ENCODE data around the gene GADL1.

Gene GADL1

DNA sequence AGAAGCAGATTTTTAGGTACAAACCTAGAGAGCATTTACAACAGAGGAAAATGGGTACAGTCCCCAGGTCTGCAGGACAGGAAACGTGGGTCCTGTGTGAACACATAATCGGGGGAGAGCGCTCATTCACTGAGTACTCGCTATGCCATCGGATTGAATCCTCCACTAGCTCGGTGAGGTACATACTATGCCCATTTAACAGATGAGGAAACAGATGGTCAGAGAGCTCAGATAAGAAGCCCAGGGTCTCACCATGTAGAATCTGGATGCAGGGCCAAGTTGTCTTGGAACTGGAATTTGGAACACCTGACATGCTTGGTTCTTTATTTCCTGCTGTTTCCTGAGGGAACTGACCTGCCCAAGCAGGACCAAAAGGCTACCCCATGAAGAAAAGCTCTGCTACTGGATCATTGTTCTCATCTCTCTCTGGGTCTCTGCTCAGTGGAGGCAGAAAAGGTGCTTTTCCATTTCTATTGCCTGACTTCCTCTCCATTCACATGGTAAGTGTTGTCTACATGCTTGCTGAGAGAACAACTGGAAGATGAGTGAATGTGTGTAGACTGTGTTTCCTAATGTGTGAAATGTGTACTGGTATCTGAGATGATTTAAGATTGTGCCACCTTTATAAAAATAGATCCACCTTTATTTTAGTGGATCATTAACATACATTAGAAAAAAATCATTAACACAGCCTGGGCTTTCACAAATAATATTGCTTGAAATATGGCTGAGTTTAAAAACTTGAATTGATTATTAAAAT lies 199.0 kb downstream of the GADL1 start:
- DNase-seq (ENCODE audit: low read depth, low spot score), result no peak

DNA sequence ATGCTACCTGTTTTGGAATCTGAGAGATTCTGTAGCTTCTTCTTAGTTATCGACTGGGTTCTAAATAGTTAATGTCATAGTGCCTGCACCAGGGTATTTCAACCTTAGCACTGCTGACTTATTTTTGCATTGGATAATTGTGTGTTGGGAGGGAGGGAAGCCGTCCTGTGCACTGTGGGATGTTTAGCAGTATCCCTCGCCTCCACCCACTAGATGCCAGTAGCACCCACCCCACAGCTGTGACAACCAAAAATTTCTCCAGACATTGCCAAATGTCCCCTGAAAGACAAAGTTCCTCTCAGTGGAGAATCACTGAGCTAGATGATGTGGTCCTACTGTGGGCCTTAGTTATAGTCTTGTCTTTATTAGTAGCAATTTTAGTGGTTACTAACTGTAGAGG lies 199.8 kb downstream of the GADL1 start:
- DNase-seq (ENCODE audit: low read depth, low spot score), result no peak

DNA sequence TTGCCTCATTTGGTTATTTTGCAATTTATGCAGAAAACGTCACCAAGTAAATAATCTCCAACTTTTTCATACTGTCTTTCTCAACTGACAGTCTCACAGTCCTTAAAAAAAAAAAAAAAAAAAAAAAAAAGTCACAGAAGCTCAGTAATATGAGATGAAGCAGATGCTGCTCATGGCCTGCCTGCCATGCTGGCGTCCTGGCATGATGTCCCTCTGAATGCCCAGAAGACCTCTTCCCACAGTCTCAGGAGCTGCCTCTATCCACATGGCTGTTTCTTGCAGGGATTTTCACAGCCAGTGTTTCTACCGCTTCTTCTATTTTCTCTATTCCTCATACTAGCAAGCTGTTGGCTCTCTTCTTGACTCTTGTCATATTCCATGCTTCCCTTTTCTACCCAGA lies 200.3 kb downstream of the GADL1 start:
- no peak for DNase-seq (ENCODE audit: low read depth, low spot score)

DNA sequence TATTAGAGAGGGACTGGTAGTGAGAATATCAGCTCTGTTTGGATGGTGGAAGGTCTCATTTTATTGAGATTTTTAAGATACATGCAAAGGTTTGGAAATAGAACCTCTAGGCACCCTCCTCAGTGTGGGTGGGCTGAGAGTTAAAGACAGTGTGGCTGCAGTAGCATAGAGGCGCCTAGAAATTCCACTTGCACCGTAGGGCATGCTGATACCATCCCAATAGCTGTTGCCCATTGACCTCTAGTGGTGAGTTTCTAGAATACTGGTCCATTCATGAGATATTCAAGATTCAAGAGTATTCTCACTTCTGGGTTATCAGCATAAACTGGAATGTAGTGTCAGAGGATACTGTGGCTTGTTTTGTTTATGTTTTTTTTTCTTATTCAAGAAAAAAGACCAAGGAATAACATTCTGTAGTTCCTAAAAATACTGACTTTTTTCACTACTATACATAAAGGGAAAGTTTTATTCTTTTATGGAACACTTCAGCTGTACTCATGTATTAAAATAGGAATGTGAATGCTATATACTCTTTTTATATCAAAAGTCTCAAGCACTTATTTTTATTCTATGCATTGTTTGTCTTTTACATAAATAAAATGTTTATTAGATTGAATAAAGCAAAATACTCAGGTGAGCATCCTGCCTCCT lies 200.9 kb downstream of the GADL1 start:
- peak; percentile 10 for DNase-seq (ENCODE audit: low read depth, low spot score)

DNA sequence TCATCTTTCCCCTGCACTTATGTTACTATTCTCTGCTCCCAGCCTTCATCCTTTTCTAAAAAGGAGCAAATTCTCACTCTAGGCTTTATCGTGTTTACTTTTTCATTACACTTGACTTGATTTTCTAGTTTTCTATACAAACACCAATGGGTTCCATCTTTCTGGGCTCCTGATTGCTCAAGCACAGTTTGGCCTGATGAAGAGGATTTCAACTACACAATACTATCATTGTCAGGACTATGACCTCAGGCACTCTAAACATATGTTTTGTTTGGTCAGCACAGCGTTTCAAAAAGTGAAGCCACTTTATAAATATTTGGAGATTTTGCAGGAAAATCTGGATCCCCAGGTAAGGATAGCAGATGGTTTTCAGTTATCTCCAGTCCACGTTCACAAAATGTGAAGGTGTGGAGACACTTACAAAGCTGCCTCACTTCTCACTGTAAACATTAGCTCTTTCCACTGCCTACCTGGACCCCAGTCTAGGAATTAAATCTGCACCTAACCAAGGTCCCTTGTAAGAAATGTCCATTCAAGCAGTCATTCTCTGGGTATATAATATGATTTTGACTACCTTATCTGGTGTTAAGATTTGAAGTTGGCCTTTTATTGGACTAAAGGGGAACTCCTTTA lies 201.8 kb downstream of the GADL1 start:
- DNase-seq (ENCODE audit: low read depth, low spot score), result no peak

DNA sequence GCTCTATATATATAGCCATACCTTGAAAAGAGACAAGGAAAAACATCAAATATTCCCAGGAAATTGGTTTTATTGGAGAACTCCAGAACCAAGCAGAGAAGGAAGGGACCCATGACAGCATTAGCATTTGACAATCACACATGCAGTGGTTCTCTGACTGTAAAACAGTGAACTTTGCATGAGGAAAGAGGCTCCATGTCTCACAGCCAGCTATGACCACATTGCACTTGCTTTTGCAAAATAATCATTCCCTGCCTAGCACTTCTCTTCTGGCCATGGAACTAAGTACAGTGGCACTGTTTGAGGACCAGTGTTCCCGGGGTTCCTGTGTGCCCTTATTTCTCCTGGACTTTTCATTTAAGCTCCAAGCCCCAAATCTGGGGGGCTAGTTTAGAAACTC lies 202.5 kb downstream of the GADL1 start:
- DNase-seq (ENCODE audit: low read depth, low spot score), result no peak

DNA sequence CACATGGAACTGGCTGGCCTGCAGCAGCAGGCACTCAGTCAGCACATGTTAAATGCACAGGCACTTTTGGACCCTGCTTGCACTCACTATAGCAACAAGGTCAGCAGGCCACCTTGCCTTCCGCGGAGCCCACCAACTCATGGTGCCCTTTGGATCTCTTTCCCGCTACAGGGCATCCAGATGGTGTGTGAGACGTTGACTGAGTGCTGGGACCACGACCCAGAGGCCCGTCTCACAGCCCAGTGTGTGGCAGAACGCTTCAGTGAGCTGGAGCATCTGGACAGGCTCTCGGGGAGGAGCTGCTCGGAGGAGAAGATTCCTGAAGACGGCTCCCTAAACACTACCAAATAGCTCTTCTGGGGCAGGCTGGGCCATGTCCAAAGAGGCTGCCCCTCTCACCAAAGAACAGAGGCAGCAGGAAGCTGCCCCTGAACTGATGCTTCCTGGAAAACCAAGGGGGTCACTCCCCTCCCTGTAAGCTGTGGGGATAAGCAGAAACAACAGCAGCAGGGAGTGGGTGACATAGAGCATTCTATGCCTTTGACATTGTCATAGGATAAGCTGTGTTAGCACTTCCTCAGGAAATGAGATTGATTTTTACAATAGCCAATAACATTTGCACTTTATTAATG lies 203.1 kb downstream of the GADL1 start:
- DNase-seq (ENCODE audit: low read depth, low spot score), result no peak

DNA sequence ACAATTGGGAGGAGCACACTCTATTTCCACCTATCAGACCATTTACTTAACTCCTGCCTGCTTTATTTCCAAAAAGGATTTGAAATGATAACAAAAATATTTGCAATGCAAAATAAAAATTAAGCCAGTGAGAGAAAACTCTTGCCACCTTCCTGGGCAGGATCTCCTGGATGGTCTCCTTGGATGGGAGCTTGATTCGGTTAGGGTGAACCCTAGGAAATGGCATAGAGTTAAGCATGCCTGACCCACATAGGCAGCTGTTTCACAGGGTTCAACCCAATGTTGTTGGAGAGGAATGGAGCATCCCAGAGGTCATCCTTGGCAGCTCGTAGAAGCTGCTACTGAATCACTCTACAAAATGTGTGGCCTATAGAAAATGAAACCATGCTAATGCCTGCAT lies 204.3 kb downstream of the GADL1 start:
- DNase-seq (ENCODE audit: low read depth, low spot score), result no peak

DNA sequence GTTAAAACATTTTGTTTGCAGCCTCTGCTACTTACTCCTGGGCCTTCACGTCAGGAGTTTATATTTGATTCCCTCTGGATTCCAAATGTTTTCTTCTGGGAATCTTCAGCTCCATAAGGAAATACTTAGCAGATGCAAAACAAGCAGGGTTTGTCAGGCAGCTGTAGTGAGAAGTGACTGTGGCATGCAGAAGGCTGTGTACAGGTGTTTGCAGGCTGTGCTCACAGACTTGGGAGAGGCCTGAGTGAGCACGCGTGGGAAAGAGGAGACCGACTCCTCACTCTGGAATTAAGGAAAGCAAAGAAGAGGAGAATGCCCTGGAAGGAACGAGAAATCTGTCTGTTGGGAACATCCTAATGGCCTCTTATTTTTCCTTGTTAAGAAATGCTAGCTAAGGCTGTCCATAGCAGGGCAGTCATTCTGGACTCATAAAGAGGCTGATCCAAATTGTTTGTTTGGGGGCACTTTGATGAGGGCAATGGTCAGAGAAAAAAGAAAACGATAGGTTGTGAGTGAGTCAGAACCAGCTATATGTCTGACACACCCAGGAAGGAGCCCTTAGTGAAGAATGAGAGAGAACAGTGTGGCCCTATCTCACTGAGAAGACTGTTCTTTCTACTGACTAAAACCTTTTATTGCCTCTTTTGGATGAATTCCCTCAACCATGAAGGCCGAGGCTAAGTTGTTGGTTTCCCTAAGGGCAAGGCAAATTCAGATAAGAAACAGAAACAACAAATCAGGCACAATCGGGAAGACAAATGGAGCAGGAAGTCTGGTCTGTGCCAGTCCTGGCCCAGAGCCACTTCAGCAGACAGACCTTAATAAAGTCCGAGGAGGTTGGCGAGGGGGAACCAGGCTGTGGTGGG lies 205.5 kb downstream of the GADL1 start:
- no peak for DNase-seq (ENCODE audit: low read depth, low spot score)

DNA sequence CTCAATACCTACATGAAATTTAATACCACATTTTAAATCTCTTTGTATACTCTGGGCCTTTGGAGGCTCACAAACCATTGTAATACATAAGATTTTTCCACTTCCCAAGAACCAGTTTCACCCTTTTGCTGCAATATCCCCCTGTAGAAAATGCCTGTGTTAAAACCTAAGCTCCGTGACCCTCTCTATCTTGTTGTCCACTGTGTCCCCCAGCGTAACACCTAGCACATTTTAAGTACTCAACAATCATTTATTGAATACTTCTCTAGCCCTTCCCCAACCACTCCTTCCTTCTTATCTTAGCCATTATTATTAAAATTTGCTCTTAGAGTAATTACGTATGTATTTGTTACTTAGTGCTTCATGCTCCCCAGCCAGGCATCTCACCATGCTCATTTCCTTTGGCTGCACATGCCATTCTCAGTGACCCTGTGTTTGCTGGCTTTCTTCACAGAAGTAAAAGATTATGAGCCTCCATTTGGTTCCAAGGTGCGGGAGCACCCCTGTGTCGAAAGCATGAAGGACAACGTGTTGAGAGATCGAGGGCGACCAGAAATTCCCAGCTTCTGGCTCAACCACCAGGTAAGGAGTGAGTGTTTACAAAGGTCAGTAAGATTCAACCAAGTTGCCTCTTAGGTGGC lies 206.4 kb downstream of the GADL1 start:
- no peak for DNase-seq (ENCODE audit: low read depth, low spot score)

DNA sequence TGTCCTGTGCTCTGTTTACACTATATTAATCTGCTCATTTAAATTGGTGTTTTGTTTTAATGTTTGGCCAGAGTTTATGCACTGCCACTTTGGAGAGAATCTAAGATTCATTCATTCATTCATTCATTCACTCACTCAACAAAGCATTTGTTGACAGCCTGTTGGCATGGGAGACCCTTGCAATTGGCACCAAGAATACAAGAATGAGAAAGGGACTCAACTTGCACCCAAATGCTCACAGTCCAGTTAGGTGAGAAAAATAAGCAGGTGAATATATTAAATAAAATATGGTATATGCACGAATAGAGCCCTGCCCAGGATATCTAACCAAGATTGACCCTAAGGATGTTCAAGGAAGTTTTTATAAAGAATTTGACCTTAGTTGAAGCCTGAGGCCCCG lies 207.7 kb downstream of the GADL1 start:
- no peak for DNase-seq (ENCODE audit: low read depth, low spot score)

DNA sequence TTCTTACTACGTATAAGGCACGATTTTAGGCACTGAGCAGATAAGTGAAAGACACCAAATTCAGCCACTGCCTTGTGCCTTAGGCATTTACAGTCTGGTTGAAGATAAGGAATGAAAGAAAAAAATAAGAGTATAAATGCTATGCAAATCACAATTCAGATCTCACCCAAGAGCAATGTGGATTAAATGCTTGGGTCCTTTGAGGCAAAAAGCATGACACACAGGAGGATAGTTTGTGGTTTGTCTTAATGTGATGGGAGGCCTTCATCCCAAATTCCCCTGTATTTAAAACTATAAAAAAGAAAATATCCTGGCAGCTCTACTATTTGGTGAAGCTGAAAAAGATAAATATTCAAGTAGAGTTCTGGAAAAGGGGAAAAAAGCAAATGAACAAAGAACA lies 208.3 kb downstream of the GADL1 start:
- DNase-seq (ENCODE audit: low read depth, low spot score), result no peak

DNA sequence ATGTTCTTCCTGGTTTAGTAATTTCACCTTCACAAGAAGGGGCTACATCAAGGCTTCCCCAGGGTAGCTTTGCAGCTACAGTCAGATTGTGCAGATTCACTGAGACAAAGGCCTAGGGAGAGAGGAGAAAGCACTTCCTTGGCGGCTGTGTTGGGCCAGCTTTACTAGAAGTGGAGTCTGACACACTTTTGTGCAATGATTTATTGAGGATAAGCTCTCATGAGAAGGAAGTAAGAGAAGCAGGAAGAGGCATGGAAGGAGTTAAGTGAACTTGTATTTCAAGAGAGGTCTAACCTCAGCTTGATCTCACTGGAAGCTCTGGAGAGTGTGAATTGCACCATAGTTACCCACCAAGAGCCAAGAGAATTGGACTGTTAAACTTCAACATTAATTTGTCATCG lies 209.2 kb downstream of the GADL1 start:
- DNase-seq (ENCODE audit: low read depth, low spot score), result no peak

DNA sequence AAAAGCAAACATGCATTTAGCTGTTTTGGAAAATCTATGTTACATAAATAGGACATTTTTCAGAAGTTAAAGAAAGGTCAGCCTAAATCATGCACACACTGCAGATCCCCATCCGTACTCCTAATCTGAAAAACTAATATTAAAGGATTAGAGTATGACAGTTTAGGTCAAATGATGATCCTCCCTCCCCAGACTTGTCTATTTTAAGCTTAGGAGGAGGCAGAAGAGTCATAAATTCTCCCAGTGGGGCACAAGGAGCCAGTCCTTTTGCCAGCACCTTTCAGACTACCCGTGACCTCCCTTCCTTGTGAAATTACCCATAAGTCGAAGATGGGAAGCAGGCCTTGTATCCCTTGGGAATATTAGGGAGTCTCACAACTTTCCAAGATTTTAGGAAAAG lies 210.1 kb downstream of the GADL1 start:
- DNase-seq (ENCODE audit: low read depth, low spot score), result no peak

DNA sequence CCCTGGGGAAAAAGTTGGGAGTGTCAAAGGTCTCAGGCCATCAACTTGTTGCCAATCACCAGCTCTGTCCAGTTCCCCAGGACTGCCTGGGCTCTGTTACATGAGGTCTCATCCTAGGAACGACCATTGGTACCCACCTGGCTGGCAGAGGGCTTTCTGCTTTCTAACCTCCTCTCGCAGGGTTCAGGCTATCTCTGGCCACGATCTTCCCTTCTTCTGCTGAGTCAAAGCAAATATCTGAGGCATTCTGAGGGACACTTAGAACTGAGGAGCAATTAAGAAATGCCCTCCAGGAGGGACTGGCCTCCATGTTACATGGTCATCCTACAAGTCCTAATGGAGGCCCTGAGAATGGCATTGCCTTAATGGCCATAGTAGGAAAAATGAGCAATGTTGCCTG lies 210.7 kb downstream of the GADL1 start:
- no peak for DNase-seq (ENCODE audit: low read depth, low spot score)

DNA sequence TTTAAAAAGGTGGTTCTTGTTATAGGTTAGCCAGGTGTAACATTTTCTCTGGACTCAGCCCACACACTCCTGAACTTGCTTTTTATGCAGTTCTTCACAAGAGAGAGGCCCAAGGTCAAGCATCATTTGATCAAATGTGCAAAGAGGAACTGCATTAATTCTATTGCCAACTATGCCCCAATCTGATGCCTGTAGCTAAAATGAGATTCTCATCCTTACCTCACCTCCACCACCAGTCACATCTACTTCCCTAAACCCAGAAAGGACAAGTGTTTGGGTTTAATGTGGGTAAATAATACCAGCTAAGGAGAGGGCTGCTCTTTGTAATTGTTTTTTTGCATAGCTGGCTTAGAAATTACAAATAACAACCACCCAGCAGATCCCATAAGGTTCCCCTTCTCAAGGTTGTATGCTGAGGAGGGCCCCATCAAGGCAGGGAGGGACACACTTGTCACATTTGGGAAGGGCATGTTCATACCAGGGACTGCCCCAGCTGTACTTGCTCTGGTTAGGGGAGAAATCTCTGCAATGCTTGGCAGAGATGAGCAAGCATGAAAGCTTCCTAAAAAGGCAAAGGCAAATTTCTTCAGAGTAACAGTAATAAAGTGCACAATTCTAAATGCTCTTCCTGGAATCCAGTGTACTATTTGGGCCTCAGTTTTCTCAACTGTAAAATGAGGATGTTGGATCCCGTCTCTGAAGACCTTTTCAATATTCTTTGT lies 211.9 kb downstream of the GADL1 start:
- DNase-seq (ENCODE audit: low read depth, low spot score), result no peak

DNA sequence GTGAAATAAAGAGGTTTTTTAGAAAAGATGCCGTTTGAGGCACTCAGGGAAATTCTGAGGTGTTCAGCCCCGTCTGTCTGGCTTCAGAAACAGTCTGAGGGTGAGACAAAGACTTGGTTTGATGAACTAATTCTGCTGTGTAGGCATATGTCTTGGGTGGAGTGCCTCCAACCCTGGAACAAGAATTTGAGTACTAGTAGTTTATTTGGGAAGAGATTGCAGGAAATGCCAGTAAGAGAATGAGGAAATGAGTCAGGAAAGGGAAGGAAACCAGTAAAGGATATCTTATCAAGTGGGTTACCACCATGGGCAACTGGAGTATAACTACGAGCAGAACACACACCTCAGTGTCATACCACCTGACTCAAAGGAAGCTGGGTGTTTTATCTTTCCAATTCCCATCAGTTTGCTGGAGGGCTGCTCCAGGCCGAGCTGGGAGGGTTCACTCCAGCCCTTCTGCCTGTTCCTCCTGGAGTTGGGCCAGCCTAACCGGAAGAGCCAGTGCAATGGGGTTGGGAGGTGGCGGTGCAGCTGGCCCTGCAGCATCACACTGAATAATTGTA lies 212.7 kb downstream of the GADL1 start:
- no peak for DNase-seq (ENCODE audit: low read depth, low spot score)

DNA sequence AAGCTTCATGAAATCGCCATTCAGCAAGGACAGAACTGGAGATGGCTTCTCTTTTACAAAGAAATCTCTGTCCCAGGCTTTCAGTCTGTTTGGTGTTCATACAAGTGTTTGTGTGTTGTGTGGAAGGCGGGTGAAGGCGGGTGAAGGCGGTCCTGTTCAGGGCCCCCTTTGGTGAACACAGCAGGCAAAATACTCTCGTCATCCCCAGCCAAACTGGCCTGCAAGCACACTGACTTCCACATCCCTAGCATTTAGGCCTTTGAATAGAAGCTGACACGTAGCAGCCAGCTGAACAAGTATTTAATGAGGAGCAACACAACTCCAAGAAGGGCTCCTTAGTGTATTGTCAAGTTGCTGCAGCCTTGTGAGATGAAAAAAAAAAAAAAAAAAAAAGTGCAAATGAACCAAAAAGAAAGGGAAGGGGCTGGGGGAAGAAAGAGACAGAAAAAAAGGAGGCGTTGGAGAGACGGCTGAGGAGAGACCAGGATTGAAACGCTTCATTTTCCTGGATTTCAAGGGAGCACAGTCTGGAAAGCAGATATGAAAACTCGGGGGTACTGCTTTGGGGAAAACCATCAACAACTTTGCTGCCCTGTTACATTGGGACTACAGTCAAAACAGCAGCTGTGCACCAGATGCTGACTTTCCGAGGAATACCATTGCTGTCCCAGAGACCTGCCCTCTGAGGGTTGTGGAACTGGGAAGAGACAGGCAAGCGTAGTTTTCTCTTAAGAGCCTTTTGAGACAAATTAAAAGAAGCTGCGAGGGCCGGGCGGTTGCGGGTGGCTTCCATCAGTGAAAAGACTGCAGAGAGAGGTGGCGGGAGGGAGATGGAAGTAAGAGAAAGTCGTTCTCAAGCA lies 213.4 kb downstream of the GADL1 start:
- DNase-seq (ENCODE audit: low read depth, low spot score), result no peak

DNA sequence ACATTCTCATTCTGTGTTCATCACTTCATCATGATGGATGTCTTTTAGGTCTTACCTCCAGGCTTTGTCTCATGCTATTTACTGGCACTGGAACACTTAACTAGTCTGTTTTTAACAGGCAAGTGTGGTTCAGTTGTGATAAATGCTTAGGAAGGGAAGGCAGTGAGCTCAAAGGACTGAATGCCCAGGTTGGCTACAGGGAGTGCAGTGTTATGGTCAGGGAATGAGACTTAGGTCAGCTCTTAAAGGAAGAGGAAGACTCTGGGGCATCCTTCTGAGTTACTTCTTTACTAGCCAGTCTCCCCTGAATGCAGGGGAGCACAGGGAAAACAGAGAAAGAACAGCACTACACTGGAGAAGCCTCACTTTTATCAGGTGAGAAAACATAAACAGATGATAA lies 215.4 kb downstream of the GADL1 start:
- no peak for DNase-seq (ENCODE audit: low read depth, low spot score)
